Osteocyte (in vitro differentiated cells): ENCODE results near the gene GGA2. TPM values are rescaled to one million over a fixed set of nuclear protein-coding genes. Genes with fewer than 3 reads are reported as not detected.
"Not testable (repeated sequence)": the region's sequence is repeated elsewhere in the genome, so short reads cannot be mapped to it uniquely, and the experiment has no call there.

ENCODE experiments used
- DNase-seq: peaks from one replicate; pipeline ENCODE4 v3.0.0; 2021; ENCODE audit warnings: mixed read lengths; ENCODE audit not compliant: unreplicated experiment; ENCODE audit errors: extremely low spot score
- H3K27ac Mint-ChIP-seq: one replicate; pipeline ENCODE4 v1.8.0; 2021; ENCODE audit warnings: mild to moderate bottlenecking, mixed read lengths; ENCODE audit not compliant: unreplicated experiment
- H3K27me3 Mint-ChIP-seq: one replicate; pipeline ENCODE4 v1.8.0; 2021; ENCODE audit warnings: mixed read lengths; ENCODE audit not compliant: unreplicated experiment
- H3K36me3 Mint-ChIP-seq: one replicate; pipeline ENCODE4 v1.8.0; 2021; ENCODE audit warnings: mixed read lengths; ENCODE audit not compliant: unreplicated experiment
- H3K4me1 Mint-ChIP-seq: one replicate; pipeline ENCODE4 v1.8.0; 2021; ENCODE audit warnings: mixed read lengths; ENCODE audit not compliant: unreplicated experiment
- H3K4me3 Mint-ChIP-seq: one replicate; pipeline ENCODE4 v1.8.0; 2021; ENCODE audit warnings: mild to moderate bottlenecking, moderate library complexity, mixed read lengths; ENCODE audit not compliant: unreplicated experiment
- H3K9me3 Mint-ChIP-seq: one replicate; pipeline ENCODE4 v1.8.0; 2021; ENCODE audit warnings: mixed read lengths; ENCODE audit not compliant: unreplicated experiment
- total RNA-seq: library from RNA; stranded (reverse); gene quantifications from 2 replicates; pipeline ENCODE4 v1.2.1, GENCODE V29; 2021
- TF ChIP-seq, protein P1 (sequence below): fragments of 200-600 bp; sonication (generic); IDR thresholded peaks from 2 replicates; pipeline ENCODE4 v1.5.0; 2021; ENCODE audit warnings: antibody characterized with exemption, mild to moderate bottlenecking, moderate library complexity

GGA2 gene
- total RNA-seq, 1 donor from 2014 or later, result 59.7 TPM

DNA sequence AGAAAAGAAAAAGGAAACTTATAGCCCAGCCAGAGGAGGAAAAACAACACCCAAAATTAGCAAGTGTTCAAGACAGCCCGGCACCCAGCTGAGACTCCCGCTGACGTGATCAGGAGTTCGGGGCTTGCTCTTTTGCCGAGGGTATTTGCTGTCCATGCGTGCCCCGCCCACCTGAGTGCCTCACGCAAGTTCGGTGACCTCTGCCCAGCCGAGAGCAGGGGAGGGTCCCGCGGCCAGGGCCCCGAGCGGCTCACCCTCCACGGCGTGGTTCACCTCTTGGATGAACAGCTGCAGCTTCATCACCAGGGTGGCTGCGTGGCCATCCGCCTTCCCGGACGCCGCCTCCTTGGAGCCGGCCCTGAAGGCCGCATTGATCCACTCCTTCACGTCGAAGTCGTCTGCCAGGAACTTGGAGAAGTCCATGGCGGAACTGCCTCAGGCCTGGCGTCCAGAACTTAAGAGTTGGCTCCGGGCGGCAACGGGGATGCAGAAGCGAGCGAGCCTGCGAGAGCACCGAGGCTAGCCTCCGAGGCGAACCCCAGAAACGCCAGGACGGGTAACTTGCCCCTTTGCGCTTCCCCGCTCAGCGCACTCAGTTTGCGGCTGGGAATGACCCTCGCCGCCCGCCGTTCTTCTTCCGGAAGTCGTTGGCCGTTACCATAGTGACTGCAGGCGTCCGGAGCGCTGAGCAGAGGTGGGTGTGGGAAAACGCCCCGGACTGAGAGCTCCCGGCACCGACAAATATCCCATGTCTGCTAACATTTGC is 57.5 kb downstream of the GGA2 start, which contains the start of gene COG7:
Gene COG7, minus strand, starts transcription at position 618 of the 766 bp plus-strand sequence. Its CDS starts 195 bp downstream, at position 423.
- H3K27ac Mint-ChIP-seq, result peak within 1 kb of the TSS; percentile 86
- peaks cover 32% of the 10 kb centered on the region for H3K4me1 Mint-ChIP-seq
- DNase-seq, result peak; percentile 95
- no peaks in the 10 kb centered on the region for H3K27me3 Mint-ChIP-seq
- no peaks in the 10 kb centered on the region for H3K9me3 Mint-ChIP-seq
- H3K36me3 Mint-ChIP-seq, result peaks cover 5% of the 10 kb centered on the region
- peak within 1 kb of the TSS; percentile 91 for H3K4me3 Mint-ChIP-seq
- TF ChIP-seq, protein P1, sequence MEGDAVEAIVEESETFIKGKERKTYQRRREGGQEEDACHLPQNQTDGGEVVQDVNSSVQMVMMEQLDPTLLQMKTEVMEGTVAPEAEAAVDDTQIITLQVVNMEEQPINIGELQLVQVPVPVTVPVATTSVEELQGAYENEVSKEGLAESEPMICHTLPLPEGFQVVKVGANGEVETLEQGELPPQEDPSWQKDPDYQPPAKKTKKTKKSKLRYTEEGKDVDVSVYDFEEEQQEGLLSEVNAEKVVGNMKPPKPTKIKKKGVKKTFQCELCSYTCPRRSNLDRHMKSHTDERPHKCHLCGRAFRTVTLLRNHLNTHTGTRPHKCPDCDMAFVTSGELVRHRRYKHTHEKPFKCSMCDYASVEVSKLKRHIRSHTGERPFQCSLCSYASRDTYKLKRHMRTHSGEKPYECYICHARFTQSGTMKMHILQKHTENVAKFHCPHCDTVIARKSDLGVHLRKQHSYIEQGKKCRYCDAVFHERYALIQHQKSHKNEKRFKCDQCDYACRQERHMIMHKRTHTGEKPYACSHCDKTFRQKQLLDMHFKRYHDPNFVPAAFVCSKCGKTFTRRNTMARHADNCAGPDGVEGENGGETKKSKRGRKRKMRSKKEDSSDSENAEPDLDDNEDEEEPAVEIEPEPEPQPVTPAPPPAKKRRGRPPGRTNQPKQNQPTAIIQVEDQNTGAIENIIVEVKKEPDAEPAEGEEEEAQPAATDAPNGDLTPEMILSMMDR, result no peak

- Mint-ChIP-seq H3K4me1 (peaks cover 32% of the 10 kb centered on the region), H3K27ac (peak overlapping the region; percentile 86), H3K27me3 (no peaks in the 10 kb centered on the region), H3K9me3 (no peaks in the 10 kb centered on the region), H3K4me3 (peak overlapping the region; percentile 91), H3K36me3 (peaks cover 5% of the 10 kb centered on the region)
- TF ChIP-seq, protein P1, result no peak
- no peak for DNase-seq
Measured at GRCh38 chr16:23452221-23452571, 58.1 kb downstream of the GGA2 start.

DNA sequence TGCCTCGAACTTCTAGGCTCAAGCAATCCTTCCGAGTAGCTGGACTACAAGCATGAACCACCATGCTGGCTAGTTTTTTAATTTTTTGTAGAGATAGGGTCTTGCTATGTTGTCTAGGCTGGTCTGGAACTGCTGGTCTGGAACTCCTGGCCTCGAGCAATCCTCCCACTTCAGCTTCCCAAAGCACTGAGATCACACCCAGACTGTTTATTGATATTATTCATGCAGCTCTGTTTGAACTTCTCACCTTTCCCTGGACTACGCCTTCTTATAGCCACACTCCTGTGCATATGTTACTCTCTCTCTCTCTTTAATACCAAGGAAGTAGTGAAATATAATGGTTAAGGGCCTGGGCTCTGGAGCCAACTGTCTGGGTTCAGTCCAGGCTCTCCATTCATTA is 61.9 kb downstream of the GGA2 start:
- peaks cover 14% of the 10 kb centered on the region for H3K36me3 Mint-ChIP-seq
- H3K27ac Mint-ChIP-seq, result no peak overlapping the region
- TF ChIP-seq, protein P1, result no peak
- H3K9me3 Mint-ChIP-seq, result no peaks in the 10 kb centered on the region
- H3K27me3 Mint-ChIP-seq, result no peaks in the 10 kb centered on the region
- peaks cover 24% of the 10 kb centered on the region for H3K4me1 Mint-ChIP-seq
- H3K4me3 Mint-ChIP-seq, result no peak overlapping the region
- DNase-seq, result no peak

DNA sequence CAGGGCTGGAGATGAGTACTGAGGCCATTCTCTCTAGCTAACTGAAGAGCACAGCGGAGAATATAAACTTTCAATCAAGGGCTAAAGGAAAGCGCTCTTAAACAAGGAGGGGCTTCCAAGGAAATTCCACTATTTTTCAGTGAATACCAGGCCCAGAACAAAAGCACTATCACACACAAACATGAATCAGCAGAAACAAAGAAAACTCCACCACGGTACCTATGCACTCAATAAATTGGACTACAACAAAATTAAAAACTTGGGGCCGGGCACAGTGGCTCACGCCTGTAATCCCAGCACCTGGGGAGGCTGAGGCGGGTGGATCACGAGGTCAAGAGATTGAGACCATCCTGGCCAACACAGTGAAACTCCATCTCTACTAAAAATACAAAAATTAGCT is 72.8 kb downstream of the GGA2 start:
- H3K4me1 Mint-ChIP-seq, H3K4me3 Mint-ChIP-seq, H3K9me3 Mint-ChIP-seq, H3K27me3 Mint-ChIP-seq, H3K27ac Mint-ChIP-seq, DNase-seq: not testable (repeated sequence)
- H3K36me3 Mint-ChIP-seq, result peaks cover 29% of the 10 kb centered on the region

DNA sequence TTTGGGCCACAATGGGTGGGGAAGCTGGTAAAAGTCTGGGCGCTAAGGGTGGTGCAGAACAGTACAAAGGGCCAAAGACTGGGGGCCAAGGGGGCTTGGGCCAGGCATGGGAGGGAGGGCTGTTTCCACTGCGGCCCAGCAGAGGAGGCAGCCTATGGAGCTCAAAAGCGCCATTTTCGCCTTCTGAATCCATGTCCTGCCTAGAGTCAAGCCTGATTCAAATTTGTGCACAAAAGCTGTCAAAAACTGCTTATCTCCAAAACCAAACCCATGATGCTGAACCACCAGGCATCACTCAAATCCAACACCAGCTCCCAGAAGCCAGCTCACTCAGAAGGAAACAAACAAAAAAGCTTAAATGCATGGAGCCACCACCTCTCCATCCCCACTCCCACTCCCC is 73.3 kb downstream of the GGA2 start:
- Mint-ChIP-seq H3K27me3 (no peaks in the 10 kb centered on the region), H3K4me3 (no peak overlapping the region), H3K27ac (no peak overlapping the region), H3K36me3 (peaks cover 31% of the 10 kb centered on the region), H3K4me1 (peaks cover 1% of the 10 kb centered on the region), H3K9me3 (no peaks in the 10 kb centered on the region)
- no peak for DNase-seq
- TF ChIP-seq, protein P1, result no peak
